HepG2 (cell line): ENCODE data around the gene CFAP70. TPM values are rescaled to one million over a fixed set of nuclear protein-coding genes. Genes with fewer than 3 reads are reported as not detected.

ENCODE experiments used
- ATAC-seq: fragments of 200-7000 bp; cut with Tn5 transposase; 3 replicates; pipeline ENCODE4 v1.9.1; 2020; ENCODE audit warnings: mild to moderate bottlenecking, moderate library complexity
- BruUV-seq: library from RNA; stranded (reverse); fragments of 400-500 nt; replicated peaks from 2 replicates; lab custom pipeline; 2021; lab: Mats Ljungman, UMichigan
- CTCF ChIA-PET: fragments of 300-600 bp; formaldehyde crosslinking; extraction: SDS; loops from one replicate; lab custom pipeline; 2021; ENCODE audit warnings: low total read pairs, inconsistent platforms, low intra/inter-chr PET ratio; lab: Yijun Ruan, JAX
- POLR2A ChIA-PET: fragments of 350-600 bp; sonication (Branson Sonifier 250); formaldehyde crosslinking; loops from one replicate; lab custom pipeline; 2020; ENCODE audit warnings: antibody characterized with exemption, inconsistent platforms; lab: Yijun Ruan, JAX
- DNase-seq: peaks from one replicate; pipeline ENCODE4 v3.0.0-alpha.2; 2015; ENCODE audit warnings: low spot score
- FAIRE-seq: peaks from 3 replicates; lab custom pipeline; 2011; peaks lifted over from hg19 to GRCh38; lab: Jason Lieb, UNC
- H2AFZ ChIP-seq: one replicate; pipeline ENCODE4 v1.6.1; 2011; ENCODE audit warnings: low read length, inconsistent platforms
- H3K27ac ChIP-seq: fragments of 300-600 bp; 3 replicates; pipeline ENCODE4 v1.8.0; 2011; ENCODE audit warnings: mixed run types, mild to moderate bottlenecking, mixed read lengths, low read length, inconsistent platforms; ENCODE audit not compliant: insufficient read depth; ENCODE audit errors: extremely low read length
- H3K27me3 ChIP-seq, 2 experiments: fragments of 200-600 bp in 1 of 2; 2 replicates in 1 of 2; 3 replicates in 1 of 2; pipeline versions ENCODE4 v1.6.0 to v1.8.0; 2011; ENCODE audit warnings: low read length in 2 of 2, mild to moderate bottlenecking in 2 of 2, moderate library complexity in 2 of 2, inconsistent platforms in 1 of 2; ENCODE audit not compliant: insufficient read depth in 2 of 2, control insufficient read depth in 1 of 2
- H3K36me3 ChIP-seq, 2 experiments: fragments of 200-600 bp in 1 of 2; replicated peaks in 1 of 2; 2 replicates in 1 of 2; 3 replicates in 1 of 2; pipeline versions ENCODE4 v1.5.1 to v1.8.0; 2011; ENCODE audit warnings: low read length in 2 of 2, inconsistent platforms in 1 of 2; ENCODE audit not compliant: insufficient read depth in 2 of 2, control insufficient read depth in 1 of 2
- H3K4me1 ChIP-seq: 2 replicates; pipeline ENCODE4 v1.5.1; 2012; ENCODE audit warnings: low read length, inconsistent platforms; ENCODE audit not compliant: insufficient read depth
- H3K4me2 ChIP-seq: 2 replicates; pipeline ENCODE4 v1.6.0; 2011; ENCODE audit warnings: low read depth, low read length, inconsistent platforms
- H3K4me3 ChIP-seq, 3 experiments: fragments of 200-600 bp in 1 of 3; sonication (generic), shearing (Covaris generic) in 1 of 3; replicated peaks in 1 of 3; 2 replicates each; pipeline ENCODE4 v1.5.1; 2011 to 2016; ENCODE audit warnings: low read length in 3 of 3, inconsistent platforms in 2 of 3, low read depth in 2 of 3, mild to moderate bottlenecking in 2 of 3, control low read depth in 1 of 3, mixed read lengths in 1 of 3; ENCODE audit not compliant: insufficient read depth in 1 of 3
- H3K79me2 ChIP-seq: one replicate; pipeline ENCODE4 v1.6.1; 2011; ENCODE audit warnings: low read length, inconsistent platforms; ENCODE audit not compliant: insufficient read depth
- H3K9ac ChIP-seq: 2 replicates; pipeline ENCODE4 v1.6.0; 2011; ENCODE audit warnings: mild to moderate bottlenecking, low read depth, low read length, inconsistent platforms; ENCODE audit not compliant: insufficient read depth
- H3K9me3 ChIP-seq: 2 replicates; pipeline ENCODE4 v1.5.1; 2012; ENCODE audit warnings: mild to moderate bottlenecking, low read length
- H4K20me1 ChIP-seq: 2 replicates; pipeline ENCODE4 v1.6.0; 2011; ENCODE audit warnings: inconsistent platforms, mild to moderate bottlenecking, low read length, moderate library complexity; ENCODE audit not compliant: insufficient read depth
- ELK4 ChIP-seq: sonication (generic); formaldehyde crosslinking; IDR thresholded peaks from 2 replicates; pipeline ENCODE4 v1.9.0; 2021; ENCODE audit warnings: missing genetic modification reagents, borderline replicate concordance
- NFAT5 ChIP-seq: sonication (generic); formaldehyde crosslinking; IDR thresholded peaks from 2 replicates; pipeline ENCODE4 v1.4.0; 2020; ENCODE audit warnings: missing genetic modification reagents
- PHF5A ChIP-seq: IDR thresholded peaks from one replicate; pipeline ENCODE4 v1.6.1; 2018; ENCODE audit warnings: low read depth, missing genetic modification reagents; ENCODE audit not compliant: unreplicated experiment
- RBFOX2 ChIP-seq: fragments of 200-400 bp; formaldehyde crosslinking; IDR thresholded peaks from 2 replicates; pipeline ENCODE4 v1.6.1; 2017; ENCODE audit warnings: low read depth, mild to moderate bottlenecking, low read length
- WGBS: methylation state at CpG from one replicate; pipeline ENCODE4 v1.1.6; 2017; ENCODE audit warnings: low lambda C conversion rate; 5-methylcytosine and 5-hydroxymethylcytosine counted together
- in situ Hi-C: cut with HindIII; loops from 2 replicates; pipeline ENCODE4 v1.10.0; 2017; ENCODE audit warnings: low pct_unique_long_range_greater_than_20kb; ENCODE audit not compliant: extremely low pct_ligation_motif_present
- intact Hi-C: fragments of 100-400 bp; cut with micrococcal nuclease; formaldehyde crosslinking; loops from one replicate; pipeline ENCODE4 v1.10.0; 2022; ENCODE audit not compliant: unreplicated experiment
- polyA plus RNA-seq, 8 experiments: library from polyadenylated mRNA; depleted of rRNA in 3 of 8; stranded (reverse) in 7 of 8; unstranded in 1 of 8; fragments of >200 nt; fragmentation: Illumina TruSeq in 4 of 8; extraction: Trizol in 4 of 8; gene quantifications; 2 replicates each; pipeline versions ENCODE4 v1.2.1 to v1.2.3, GENCODE V29; 2011 to 2016; ENCODE audit warnings: low read depth in 4 of 8, missing spikeins in 1 of 8, mixed read lengths in 1 of 8; ENCODE audit not compliant: insufficient read depth in 1 of 8
- total RNA-seq, 5 experiments: library from RNA; depleted of rRNA; stranded (reverse); fragments of >200 nt; fragmentation: Illumina TruSeq; extraction: Trizol; gene quantifications; 2 replicates each; pipeline ENCODE4 v1.2.3, GENCODE V29; 2016; ENCODE audit warnings: low read depth in 1 of 5

Gene CFAP70
- total and polyA plus RNA-seq, 2 of the 13 experiments (the other 11 are each of a cell fraction or from before 2014, with no cell fraction given) = 0.27 to 0.38 TPM

DNA sequence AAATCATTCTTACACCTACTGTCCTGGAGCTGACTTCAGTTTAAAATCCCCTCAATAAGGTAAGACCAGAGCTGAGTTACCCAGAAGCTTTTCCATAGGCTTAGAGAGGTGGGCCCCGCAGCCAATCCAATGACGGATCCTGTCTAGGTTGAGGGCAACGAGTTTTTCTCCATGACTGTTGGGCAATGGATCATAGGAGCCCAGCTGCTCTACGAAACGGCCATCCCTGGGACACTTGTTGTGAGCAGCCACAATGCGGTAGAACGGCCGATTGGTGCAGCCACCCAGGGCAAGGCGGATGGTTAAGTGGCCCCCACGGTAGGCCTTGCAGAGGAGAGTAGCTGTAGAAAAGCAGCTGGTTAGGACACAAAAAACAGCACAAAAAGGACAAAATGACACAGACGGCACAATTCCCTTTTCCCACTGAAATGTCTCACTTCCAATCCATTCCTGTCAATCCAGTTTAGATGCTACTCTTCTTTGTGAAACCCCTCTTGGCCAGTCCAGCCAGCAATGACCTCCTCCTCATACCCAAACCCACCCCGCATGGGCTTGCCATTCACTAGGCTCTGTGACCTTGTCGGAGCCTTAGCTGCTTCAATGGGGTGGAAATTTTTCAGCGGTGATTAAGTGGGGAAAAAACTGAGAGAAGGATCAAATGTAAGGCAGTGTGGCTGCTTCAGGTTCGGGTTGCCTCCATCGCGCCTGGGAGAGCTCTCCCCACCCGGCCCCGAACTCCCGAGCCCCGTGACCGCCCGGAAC is 106.8 kb downstream of the CFAP70 start (continued):
- peak; percentile 25; the same call in 1 of the 2 replicates for TF ChIP-seq NFAT5 (CRISPR knock-in tag)
- no peak for TF ChIP-seq ELK4

DNA sequence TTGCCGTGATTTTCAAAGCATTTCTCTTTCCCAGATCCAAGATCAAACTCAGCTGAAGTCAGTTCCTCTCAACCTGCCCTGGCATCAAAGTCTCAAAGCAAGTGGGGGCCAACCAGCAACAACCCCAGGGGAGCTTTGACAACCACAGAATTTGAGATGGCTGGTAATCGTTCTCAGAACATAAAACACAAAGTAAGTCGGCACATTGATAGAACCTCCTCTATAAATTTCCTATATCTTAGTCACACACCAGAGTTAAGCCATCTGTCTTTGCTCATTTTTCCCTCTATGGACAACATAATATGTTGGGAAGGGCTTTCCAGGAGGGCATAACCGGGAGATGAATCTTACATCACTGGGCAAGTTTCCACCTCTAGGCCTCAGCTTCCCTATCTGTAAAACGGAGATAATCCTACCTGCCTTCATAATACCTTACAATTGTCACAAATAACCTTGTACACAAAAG is 110.4 kb downstream of the CFAP70 start:
- 90% methylated on average over 5 of the region's 5 CpGs for WGBS
- FAIRE-seq (no peak), DNase-seq (no peak), ATAC-seq (no peak)
- Histone ChIP-seq H4K20me1 (no peaks in the 10 kb centered on the region), H3K4me1 (peaks cover 51% of the 10 kb centered on the region), H3K36me3 (peaks cover 4 to 26% of the 10 kb centered on the region in 2 experiments), H3K27me3 (no peaks in the 10 kb centered on the region; a peak in 1 of 5 replicates), H3K9ac (no peak overlapping the region), H2AFZ (no peak overlapping the region), H3K9me3 (no peaks in the 10 kb centered on the region), H3K79me2 (peaks cover 55% of the 10 kb centered on the region), H3K27ac (no peak overlapping the region), H3K4me3 (no peak overlapping the region), H3K4me2 (peak overlapping the region; percentile 79)
- CTCF ChIA-PET = no interaction called here
- POLR2A ChIA-PET = interaction anchor here (1.9 to 2.6 kb wide), 4 partner anchors 79 to 165 kb away, joined by 10 to 20 read pairs (median 10); partner anchors contain the start of genes ANXA7, CFAP70, ECD and FAM149B1
- intact Hi-C loops (no loop called here), in situ Hi-C loops (no loop called here)
- no TSS peak for BruUV-seq
- no peak for TF ChIP-seq PHF5A (CRISPR knock-in tag)
- peak; percentile 17; the same call in 1 of the 2 replicates for TF ChIP-seq RBFOX2
